HFF-Myc (cell line): ENCODE measurements around the gene FFAR1.

Source experiments
- DNase-seq: peaks from one replicate; pipeline ENCODE4 v3.0.0-alpha.2; 2011; ENCODE audit warnings: low read depth; ENCODE audit errors: extremely low read depth
- H3K4me3 ChIP-seq: replicated peaks from 2 replicates; pipeline ENCODE4 v1.5.1; 2011; ENCODE audit warnings: low read depth, mild to moderate bottlenecking, control low read depth, low read length
- TF ChIP-seq, protein P1 (sequence below): IDR thresholded peaks from 2 replicates; pipeline ENCODE4 v1.5.1; 2012; ENCODE audit warnings: mild to moderate bottlenecking, low read depth, low read length, control low read depth; ENCODE audit errors: missing control alignments

The FFAR1 gene

DNA sequence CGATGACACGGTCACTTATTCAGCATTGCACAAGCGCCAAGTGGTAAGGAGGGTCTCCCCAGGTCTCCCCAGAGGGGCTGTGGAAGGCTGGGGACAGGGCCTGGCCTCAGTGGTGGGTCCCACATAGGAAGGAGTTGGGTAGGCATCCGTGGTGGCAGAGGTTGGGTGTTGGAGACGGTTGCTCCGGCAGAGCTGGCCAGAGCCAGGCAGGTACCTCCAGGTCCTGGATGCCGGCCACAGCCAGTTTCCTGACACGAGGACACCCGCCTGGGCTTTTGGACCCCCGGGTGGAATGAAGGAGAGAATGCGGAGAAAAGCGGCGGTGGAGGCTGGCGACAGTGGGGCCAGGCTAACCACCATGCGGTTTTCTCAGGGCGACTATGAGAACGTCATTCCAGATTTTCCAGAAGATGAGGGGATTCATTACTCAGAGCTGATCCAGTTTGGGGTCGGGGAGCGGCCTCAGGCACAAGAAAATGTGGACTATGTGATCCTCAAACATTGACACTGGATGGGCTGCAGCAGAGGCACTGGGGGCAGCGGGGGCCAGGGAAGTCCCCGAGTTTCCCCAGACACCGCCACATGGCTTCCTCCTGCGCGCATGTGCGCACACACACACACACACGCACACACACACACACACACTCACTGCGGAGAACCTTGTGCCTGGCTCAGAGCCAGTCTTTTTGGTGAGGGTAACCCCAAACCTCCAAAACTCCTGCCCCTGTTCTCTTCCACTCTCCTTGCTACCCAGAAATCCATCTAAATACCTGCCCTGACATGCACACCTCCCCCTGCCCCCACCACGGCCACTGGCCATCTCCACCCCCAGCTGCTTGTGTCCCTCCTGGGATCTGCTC, 1.3 kb upstream of the FFAR1 start:
- DNase-seq, result no peak
- TF ChIP-seq, protein P1, sequence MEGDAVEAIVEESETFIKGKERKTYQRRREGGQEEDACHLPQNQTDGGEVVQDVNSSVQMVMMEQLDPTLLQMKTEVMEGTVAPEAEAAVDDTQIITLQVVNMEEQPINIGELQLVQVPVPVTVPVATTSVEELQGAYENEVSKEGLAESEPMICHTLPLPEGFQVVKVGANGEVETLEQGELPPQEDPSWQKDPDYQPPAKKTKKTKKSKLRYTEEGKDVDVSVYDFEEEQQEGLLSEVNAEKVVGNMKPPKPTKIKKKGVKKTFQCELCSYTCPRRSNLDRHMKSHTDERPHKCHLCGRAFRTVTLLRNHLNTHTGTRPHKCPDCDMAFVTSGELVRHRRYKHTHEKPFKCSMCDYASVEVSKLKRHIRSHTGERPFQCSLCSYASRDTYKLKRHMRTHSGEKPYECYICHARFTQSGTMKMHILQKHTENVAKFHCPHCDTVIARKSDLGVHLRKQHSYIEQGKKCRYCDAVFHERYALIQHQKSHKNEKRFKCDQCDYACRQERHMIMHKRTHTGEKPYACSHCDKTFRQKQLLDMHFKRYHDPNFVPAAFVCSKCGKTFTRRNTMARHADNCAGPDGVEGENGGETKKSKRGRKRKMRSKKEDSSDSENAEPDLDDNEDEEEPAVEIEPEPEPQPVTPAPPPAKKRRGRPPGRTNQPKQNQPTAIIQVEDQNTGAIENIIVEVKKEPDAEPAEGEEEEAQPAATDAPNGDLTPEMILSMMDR, result no peak
- no peak overlapping the region for H3K4me3 ChIP-seq

DNA sequence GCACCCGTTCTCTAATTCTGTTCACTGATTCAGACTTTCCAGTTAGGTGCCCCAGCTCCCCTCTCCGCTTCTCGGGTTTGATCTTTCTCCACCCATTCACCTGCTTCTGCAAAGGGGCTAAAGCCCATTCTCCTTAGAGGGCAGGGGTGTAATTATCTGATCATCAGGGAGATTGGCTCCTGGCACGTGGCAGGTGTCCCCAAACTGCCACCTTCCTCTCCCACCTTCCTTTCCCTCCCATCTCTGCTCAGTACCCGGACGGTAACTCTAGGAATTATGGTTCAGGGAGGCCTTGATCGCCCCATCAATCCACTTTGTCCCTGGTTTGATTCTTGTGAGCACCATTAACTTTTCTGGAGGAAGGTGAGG, 212 bp downstream of the FFAR1 start:
- DNase-seq, result no peak
- TF ChIP-seq, protein P1, result no peak
- H3K4me3 ChIP-seq, result no peak overlapping the region

DNA sequence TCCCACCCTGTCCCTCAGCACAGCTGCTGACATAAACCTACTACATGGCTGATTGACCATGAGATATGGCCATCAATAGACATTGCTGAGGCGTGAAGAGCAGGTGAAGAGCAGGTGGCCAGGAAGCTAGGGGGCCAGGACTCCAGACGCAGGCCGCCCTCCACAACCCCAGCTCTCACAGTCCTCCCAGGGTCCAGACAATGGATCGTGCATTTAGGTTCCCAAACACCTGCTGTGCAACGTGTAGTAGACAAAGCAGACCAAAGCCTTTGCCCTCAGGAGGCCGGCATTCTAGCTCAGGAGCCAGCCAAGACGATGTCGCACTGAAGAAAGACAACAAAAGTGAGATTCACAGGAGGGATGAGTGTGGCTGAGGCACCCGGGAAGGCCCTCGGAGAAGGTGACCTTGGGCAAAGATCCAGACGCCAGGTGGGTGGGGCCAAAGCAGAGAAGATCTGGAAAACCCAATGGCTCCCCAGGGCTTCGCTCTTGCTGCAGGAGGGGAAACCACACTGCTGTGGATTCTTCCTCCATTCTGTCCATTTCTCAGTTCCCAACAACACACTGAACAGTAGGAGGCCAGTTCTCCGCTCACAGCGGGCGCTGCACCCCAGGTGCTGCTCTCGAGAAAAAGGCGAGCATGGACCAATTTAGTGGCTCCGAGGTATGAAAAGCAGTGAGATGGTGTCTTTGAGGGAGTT, 1.4 kb downstream of the FFAR1 start:
- TF ChIP-seq, protein P1, result no peak
- H3K4me3 ChIP-seq, result no peak overlapping the region
- no peak for DNase-seq

DNA sequence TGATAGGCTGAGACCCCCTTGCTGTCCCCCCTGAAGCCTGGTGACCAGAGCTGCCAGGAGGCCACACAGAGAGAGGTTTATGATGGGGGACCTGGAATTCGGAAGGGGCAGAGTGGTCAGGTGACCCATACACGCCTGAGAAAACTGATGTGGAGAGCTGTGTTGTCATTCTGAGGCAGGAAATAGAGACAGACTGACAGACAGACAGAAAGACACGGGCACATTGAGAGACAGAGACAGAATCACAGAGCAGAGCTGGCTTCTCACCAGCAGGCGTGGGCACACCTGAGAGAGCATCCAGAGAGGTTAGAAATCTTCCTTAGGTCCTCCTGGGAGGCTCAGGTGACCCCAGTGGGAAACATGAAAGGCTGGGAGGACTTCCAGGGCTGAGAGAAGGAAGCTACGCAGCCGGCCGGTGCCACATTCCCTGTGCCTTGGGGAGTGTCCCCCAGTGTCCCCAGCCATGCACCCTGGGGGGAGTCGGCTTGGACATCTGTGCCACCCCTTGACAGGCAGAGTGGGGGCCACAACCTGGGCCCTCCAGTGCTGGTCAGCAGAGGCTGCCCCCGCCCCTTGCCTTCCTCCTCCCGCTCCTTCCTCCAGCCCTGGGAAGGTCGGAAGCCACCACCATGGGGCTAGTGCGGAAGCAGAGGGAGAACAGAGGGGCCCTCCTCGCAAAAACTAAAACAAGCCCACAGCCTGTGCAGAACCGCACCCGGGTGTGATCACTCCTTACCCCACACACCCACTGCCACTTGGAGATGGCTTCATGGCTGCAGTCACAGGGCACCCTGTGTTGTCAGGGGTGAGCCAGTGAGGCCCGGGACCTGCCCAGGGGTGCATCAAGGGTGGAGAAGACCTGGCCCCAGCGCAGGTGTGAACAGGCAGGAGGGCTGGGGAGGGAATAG, 2.2 kb downstream of the FFAR1 start:
- DNase-seq, result no peak
- TF ChIP-seq, protein P1, result no peak
- H3K4me3 ChIP-seq, result no peak overlapping the region

DNA sequence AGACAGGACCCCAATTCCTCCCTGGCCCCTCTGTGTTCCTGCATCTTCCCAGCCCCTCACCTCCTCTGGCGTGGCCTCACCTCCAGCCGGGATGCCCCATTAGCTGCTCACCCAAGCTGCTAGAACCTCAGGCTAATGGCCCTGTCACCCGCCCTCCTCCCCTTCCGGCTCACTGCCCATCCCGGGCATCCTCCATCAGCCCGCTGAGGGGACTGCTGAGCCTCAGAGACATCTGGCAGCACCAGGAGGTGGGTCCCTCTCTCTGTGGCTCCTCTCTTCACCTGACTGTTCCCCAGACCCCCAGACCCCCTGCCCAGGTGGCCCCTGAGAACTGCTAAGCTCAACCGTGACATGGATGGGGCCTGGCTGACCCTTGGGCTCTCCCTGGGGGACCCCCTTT, 2.9 kb downstream of the FFAR1 start:
- no peak for DNase-seq

DNA sequence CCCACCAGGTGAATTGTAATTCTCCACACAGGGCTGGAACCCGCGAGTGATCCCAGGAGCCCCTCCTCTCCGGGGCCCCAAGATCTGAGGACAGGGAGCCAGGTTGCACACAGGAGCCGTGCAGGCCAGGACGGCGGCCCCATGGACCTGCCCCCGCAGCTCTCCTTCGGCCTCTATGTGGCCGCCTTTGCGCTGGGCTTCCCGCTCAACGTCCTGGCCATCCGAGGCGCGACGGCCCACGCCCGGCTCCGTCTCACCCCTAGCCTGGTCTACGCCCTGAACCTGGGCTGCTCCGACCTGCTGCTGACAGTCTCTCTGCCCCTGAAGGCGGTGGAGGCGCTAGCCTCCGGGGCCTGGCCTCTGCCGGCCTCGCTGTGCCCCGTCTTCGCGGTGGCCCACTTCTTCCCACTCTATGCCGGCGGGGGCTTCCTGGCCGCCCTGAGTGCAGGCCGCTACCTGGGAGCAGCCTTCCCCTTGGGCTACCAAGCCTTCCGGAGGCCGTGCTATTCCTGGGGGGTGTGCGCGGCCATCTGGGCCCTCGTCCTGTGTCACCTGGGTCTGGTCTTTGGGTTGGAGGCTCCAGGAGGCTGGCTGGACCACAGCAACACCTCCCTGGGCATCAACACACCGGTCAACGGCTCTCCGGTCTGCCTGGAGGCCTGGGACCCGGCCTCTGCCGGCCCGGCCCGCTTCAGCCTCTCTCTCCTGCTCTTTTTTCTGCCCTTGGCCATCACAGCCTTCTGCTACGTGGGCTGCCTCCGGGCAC, 3.9 kb downstream of the FFAR1 start:
- no peak overlapping the region for H3K4me3 ChIP-seq
- TF ChIP-seq, protein P1, result no peak
- DNase-seq, result no peak

More for the DNA sequence above, 2.9 kb downstream of the FFAR1 start:
- TF ChIP-seq, protein P1, result no peak
- H3K4me3 ChIP-seq, result no peak overlapping the region
